Astrocyte (in vitro differentiated cells and primary cell): ENCODE data around the gene AASS.

ENCODE experiments used
- CTCF ChIP-seq: IDR thresholded peaks from 2 replicates; pipeline ENCODE4 v1.5.1; 2011; ENCODE audit warnings: low read depth, mild to moderate bottlenecking, inconsistent platforms, low read length, moderate library complexity; ENCODE audit not compliant: insufficient read depth
- EZH2 ChIP-seq: IDR thresholded peaks from 2 replicates; pipeline ENCODE4 v1.6.1; 2012; ENCODE audit warnings: mild to moderate bottlenecking, low read length, inconsistent platforms; ENCODE audit not compliant: insufficient read depth

- TF ChIP-seq EZH2 (no peak), CTCF (no peak)
Measured at GRCh38 chr7:122073635-122074034, 70.4 kb downstream of the AASS start.
